Measurements from ENCODE around the gene HCN1. TPM values are rescaled to one million over a fixed set of nuclear protein-coding genes. Genes with fewer than 3 reads are reported as not detected.

Gene HCN1
- total RNA-seq, 1 donor from 2014 or later, result 0.05 TPM

- DNase-seq (no peak), ATAC-seq (ENCODE audit: poor library complexity) (no peak)
- intact Hi-C loops (cut with DNase I), result no loop called here
Measured at GRCh38 chr5:45225571-45226031, 470.6 kb downstream of the HCN1 start.

GRCh38 chr5:45205403-45205961, 490.7 kb downstream of the HCN1 start:
- ATAC-seq (ENCODE audit: poor library complexity) (no peak), DNase-seq (no peak)
- intact Hi-C loops (cut with DNase I), result no loop called here

Measured in Right ventricle myocardium superior (tissue), 1 donor.